GM23338 (cell line): Measurements from ENCODE around the gene CYP21A2. TPM values are rescaled to one million over a fixed set of nuclear protein-coding genes. Genes with fewer than 3 reads are reported as not detected.

ENCODE experiments used
- ATAC-seq: fragments of 200-7000 bp; cut with Tn5 transposase; 3 replicates; pipeline ENCODE4 v1.9.1; 2020
- DNase-seq: peaks from one replicate; pipeline ENCODE4 v3.0.0-alpha.2; 2015; ENCODE audit warnings: low spot score
- H2AFZ ChIP-seq: fragments of 200-600 bp; sonication (generic); 2 replicates; pipeline ENCODE4 v1.8.0; 2016; ENCODE audit warnings: antibody characterized with exemption, mild to moderate bottlenecking, moderate library complexity
- H3F3A ChIP-seq: fragments of 200-600 bp; sonication (generic); replicated peaks from 2 replicates; pipeline ENCODE4 v1.8.0; 2017; ENCODE audit warnings: antibody characterized with exemption, mixed run types, low read depth
- H3K27ac ChIP-seq: fragments of 200-600 bp; sonication (generic); 2 replicates; pipeline ENCODE4 v1.6.1; 2016; ENCODE audit warnings: low read depth
- H3K27me3 ChIP-seq: fragments of 200-600 bp; sonication (generic); 2 replicates; pipeline ENCODE4 v1.8.0; 2016; ENCODE audit warnings: mild to moderate bottlenecking, mixed run types, moderate library complexity; ENCODE audit not compliant: insufficient read depth
- H3K36me3 ChIP-seq: fragments of 200-600 bp; sonication (generic); 2 replicates; pipeline ENCODE4 v1.8.0; 2016; ENCODE audit warnings: mild to moderate bottlenecking; ENCODE audit not compliant: insufficient read depth
- H3K4me1 ChIP-seq: fragments of 200-600 bp; sonication (generic); 2 replicates; pipeline ENCODE4 v1.8.0; 2016; ENCODE audit warnings: mild to moderate bottlenecking, moderate library complexity; ENCODE audit not compliant: insufficient read depth
- H3K4me2 ChIP-seq: fragments of 200-600 bp; sonication (generic); 2 replicates; pipeline ENCODE4 v1.7.1; 2017; ENCODE audit warnings: mixed run types
- H3K4me3 ChIP-seq: fragments of 200-600 bp; sonication (generic); 2 replicates; pipeline ENCODE4 v1.6.1; 2016; ENCODE audit warnings: mixed run types
- H3K79me2 ChIP-seq: fragments of 200-600 bp; sonication (generic); replicated peaks from 2 replicates; pipeline ENCODE4 v1.8.0; 2017; ENCODE audit warnings: mild to moderate bottlenecking; ENCODE audit not compliant: insufficient read depth
- H3K9me2 ChIP-seq: fragments of 200-600 bp; sonication (generic); 2 replicates; pipeline ENCODE4 v1.8.0; 2017; ENCODE audit not compliant: insufficient read depth
- H4K20me1 ChIP-seq: fragments of 200-600 bp; sonication (generic); replicated peaks from 2 replicates; pipeline ENCODE4 v1.8.0; 2017; ENCODE audit warnings: mild to moderate bottlenecking; ENCODE audit not compliant: insufficient read depth
- H3K27ac Mint-ChIP-seq: 2 replicates; pipeline ENCODE4 v1.8.0; 2020; ENCODE audit warnings: inconsistent platforms, mild to moderate bottlenecking, moderate library complexity, mixed read lengths
- H3K27me3 Mint-ChIP-seq: 3 replicates; pipeline ENCODE4 v1.8.0; 2022; ENCODE audit warnings: low read depth, mild to moderate bottlenecking, moderate library complexity, mixed read lengths, inconsistent platforms; ENCODE audit not compliant: insufficient read depth, poor library complexity
- H3K36me3 Mint-ChIP-seq: 3 replicates; pipeline ENCODE4 v1.8.0; 2021; ENCODE audit warnings: low read depth, mild to moderate bottlenecking, inconsistent platforms, moderate library complexity, mixed read lengths
- H3K4me1 Mint-ChIP-seq: 3 replicates; pipeline ENCODE4 v1.8.0; 2020; ENCODE audit warnings: mild to moderate bottlenecking, inconsistent platforms, mixed read lengths
- H3K4me3 Mint-ChIP-seq: 3 replicates; pipeline ENCODE4 v1.8.0; 2021; ENCODE audit warnings: moderate library complexity, mild to moderate bottlenecking, inconsistent platforms, mixed read lengths
- H3K9me3 Mint-ChIP-seq: 3 replicates; pipeline ENCODE4 v1.8.0; 2020; ENCODE audit warnings: moderate library complexity, mild to moderate bottlenecking, inconsistent platforms, mixed read lengths
- EZH2 ChIP-seq: fragments of 200-600 bp; sonication (generic); IDR thresholded peaks from one replicate; pipeline ENCODE4 v1.8.0; 2017; ENCODE audit warnings: antibody characterized with exemption, mild to moderate bottlenecking, low read depth; ENCODE audit not compliant: unreplicated experiment
- EZH2phosphoT487 ChIP-seq: fragments of 200-600 bp; sonication (generic); IDR thresholded peaks from one replicate; pipeline ENCODE4 v1.8.1; 2018; ENCODE audit warnings: antibody characterized with exemption; ENCODE audit not compliant: unreplicated experiment
- polyA plus RNA-seq: library from polyadenylated mRNA; unstranded; fragments of >200 nt; fragmentation: Nextera tagmentation; extraction: Ambion mirVana; gene quantifications from 2 replicates; pipeline ENCODE4 v1.2.1, GENCODE V29; 2016
- total RNA-seq: library from RNA; depleted of rRNA; stranded (reverse); fragments of >200 nt; shearing (Covaris generic); gene quantifications from 2 replicates; pipeline ENCODE4 v1.2.3, GENCODE V29; 2014
- TF ChIP-seq, protein P1 (sequence below): IDR thresholded peaks from 2 replicates; pipeline ENCODE4 v1.6.1; 2016; ENCODE audit warnings: antibody characterized with exemption
- TF ChIP-seq, protein P2 (sequence below): fragments of 250-450 bp; sonication (Bioruptor Pico); IDR thresholded peaks from 2 replicates; pipeline ENCODE4 v1.5.0; 2020; ENCODE audit warnings: mild to moderate bottlenecking, moderate library complexity

The CYP21A2 gene
- total and polyA plus RNA-seq, 2 experiments from 2014 or later, result 0.10 TPM; not detected in 1

DNA sequence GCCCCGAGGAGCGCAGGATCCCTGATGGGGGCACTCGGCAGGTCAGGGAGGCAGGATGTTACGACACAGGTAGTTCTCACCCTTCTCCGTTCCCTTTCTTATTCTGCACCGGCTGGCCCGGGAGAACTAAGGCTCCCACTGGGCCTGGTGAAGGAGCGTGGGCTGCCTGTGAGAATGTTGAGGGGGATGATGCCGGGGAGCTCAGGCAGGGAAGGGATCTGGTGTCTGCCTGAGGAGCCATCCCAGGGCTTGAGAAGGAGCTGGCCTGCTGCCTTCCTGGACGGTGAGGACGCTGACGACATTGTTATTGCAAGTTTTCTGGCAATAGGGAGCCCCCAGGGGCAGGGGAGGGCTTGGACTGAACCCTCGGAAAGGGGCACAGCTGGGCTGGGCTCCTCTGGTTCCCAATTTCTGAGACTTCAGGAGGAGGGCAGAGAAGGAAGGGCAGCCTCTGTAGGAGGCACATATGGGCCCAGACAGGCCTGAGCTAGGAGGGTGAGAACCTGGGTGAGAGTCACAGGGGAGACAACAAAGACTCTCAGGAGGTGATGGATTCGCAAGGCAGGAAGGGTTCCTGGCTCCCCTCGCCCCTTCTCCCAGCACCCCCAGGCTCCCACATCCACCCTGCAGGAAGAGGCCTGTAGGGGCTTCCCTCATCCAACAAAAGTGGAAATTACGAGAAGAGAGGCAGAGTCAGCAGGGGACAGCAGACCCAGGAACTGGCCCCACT is 32.8 kb downstream of the CYP21A2 start:
- H3K79me2 ChIP-seq, result no peaks in the 10 kb centered on the region
- H3K4me3 Mint-ChIP-seq, result no peak overlapping the region; the same call in 2 of the 3 replicates
- no peak overlapping the region for H3K27ac Mint-ChIP-seq
- peaks cover 20% of the 10 kb centered on the region for H3K4me1 Mint-ChIP-seq
- TF ChIP-seq EZH2phosphoT487 (no peak), EZH2 (no peak)
- TF ChIP-seq, protein P1, sequence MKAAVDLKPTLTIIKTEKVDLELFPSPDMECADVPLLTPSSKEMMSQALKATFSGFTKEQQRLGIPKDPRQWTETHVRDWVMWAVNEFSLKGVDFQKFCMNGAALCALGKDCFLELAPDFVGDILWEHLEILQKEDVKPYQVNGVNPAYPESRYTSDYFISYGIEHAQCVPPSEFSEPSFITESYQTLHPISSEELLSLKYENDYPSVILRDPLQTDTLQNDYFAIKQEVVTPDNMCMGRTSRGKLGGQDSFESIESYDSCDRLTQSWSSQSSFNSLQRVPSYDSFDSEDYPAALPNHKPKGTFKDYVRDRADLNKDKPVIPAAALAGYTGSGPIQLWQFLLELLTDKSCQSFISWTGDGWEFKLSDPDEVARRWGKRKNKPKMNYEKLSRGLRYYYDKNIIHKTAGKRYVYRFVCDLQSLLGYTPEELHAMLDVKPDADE, result no peak
- TF ChIP-seq, protein P2, sequence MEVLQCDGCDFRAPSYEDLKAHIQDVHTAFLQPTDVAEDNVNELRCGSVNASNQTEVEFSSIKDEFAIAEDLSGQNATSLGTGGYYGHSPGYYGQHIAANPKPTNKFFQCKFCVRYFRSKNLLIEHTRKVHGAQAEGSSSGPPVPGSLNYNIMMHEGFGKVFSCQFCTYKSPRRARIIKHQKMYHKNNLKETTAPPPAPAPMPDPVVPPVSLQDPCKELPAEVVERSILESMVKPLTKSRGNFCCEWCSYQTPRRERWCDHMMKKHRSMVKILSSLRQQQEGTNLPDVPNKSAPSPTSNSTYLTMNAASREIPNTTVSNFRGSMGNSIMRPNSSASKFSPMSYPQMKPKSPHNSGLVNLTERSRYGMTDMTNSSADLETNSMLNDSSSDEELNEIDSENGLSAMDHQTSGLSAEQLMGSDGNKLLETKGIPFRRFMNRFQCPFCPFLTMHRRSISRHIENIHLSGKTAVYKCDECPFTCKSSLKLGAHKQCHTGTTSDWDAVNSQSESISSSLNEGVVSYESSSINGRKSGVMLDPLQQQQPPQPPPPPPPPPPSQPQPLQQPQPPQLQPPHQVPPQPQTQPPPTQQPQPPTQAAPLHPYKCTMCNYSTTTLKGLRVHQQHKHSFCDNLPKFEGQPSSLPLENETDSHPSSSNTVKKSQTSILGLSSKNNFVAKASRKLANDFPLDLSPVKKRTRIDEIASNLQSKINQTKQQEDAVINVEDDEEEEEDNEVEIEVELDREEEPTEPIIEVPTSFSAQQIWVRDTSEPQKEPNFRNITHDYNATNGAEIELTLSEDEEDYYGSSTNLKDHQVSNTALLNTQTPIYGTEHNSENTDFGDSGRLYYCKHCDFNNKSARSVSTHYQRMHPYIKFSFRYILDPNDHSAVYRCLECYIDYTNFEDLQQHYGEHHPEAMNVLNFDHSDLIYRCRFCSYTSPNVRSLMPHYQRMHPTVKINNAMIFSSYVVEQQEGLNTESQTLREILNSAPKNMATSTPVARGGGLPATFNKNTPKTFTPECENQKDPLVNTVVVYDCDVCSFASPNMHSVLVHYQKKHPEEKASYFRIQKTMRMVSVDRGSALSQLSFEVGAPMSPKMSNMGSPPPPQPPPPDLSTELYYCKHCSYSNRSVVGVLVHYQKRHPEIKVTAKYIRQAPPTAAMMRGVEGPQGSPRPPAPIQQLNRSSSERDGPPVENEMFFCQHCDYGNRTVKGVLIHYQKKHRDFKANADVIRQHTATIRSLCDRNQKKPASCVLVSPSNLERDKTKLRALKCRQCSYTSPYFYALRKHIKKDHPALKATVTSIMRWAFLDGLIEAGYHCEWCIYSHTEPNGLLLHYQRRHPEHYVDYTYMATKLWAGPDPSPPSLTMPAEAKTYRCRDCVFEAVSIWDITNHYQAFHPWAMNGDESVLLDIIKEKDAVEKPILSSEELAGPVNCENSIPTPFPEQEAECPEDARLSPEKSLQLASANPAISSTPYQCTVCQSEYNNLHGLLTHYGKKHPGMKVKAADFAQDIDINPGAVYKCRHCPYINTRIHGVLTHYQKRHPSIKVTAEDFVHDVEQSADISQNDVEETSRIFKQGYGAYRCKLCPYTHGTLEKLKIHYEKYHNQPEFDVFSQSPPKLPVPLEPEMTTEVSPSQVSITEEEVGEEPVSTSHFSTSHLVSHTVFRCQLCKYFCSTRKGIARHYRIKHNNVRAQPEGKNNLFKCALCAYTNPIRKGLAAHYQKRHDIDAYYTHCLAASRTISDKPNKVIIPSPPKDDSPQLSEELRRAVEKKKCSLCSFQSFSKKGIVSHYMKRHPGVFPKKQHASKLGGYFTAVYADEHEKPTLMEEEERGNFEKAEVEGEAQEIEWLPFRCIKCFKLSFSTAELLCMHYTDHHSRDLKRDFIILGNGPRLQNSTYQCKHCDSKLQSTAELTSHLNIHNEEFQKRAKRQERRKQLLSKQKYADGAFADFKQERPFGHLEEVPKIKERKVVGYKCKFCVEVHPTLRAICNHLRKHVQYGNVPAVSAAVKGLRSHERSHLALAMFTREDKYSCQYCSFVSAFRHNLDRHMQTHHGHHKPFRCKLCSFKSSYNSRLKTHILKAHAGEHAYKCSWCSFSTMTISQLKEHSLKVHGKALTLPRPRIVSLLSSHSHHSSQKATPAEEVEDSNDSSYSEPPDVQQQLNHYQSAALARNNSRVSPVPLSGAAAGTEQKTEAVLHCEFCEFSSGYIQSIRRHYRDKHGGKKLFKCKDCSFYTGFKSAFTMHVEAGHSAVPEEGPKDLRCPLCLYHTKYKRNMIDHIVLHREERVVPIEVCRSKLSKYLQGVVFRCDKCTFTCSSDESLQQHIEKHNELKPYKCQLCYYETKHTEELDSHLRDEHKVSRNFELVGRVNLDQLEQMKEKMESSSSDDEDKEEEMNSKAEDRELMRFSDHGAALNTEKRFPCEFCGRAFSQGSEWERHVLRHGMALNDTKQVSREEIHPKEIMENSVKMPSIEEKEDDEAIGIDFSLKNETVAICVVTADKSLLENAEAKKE (CRISPR knock-in tag), result no peak
- no peak overlapping the region for H2AFZ ChIP-seq
- no peaks in the 10 kb centered on the region for H3K9me2 ChIP-seq
- no peaks in the 10 kb centered on the region; the same call in 1 of the 2 replicates for H3K4me1 ChIP-seq
- no peak overlapping the region for H3K4me2 ChIP-seq
- no peak for DNase-seq
- peak; percentile 50 for ATAC-seq
- H3K9me3 Mint-ChIP-seq, result no peaks in the 10 kb centered on the region
- H3K36me3 ChIP-seq, result no peaks in the 10 kb centered on the region
- peaks cover 12% of the 10 kb centered on the region for H3K27me3 Mint-ChIP-seq
- H3F3A ChIP-seq, result no peaks in the 10 kb centered on the region
- no peak overlapping the region for H3K4me3 ChIP-seq
- no peaks in the 10 kb centered on the region; the same call in 2 of the 3 replicates for H3K36me3 Mint-ChIP-seq
- H3K27me3 ChIP-seq, result no peaks in the 10 kb centered on the region
- no peak overlapping the region for H3K27ac ChIP-seq
- H4K20me1 ChIP-seq, result no peaks in the 10 kb centered on the region
